Measurements from ENCODE around the gene SEC24C. TPM values are rescaled to one million over a fixed set of nuclear protein-coding genes. Genes with fewer than 3 reads are reported as not detected.

SEC24C gene
- total RNA-seq, 1 experiment from 2014 or later, result 61.3 TPM

GRCh38 chr10:73799899-73800559 is 55.9 kb downstream of the SEC24C start:
- no peak for DNase-seq (ENCODE audit: low read depth, low spot score)
- in situ Hi-C loops (cut with HindIII; ENCODE audit: low pct_unique_long_range_greater_than_20kb, low sequenced_read_pairs), result no loop called here

- in situ Hi-C loops (cut with HindIII; ENCODE audit: low pct_unique_long_range_greater_than_20kb, low sequenced_read_pairs), result no loop called here
- no peak for DNase-seq (ENCODE audit: low read depth, low spot score)
Observed at GRCh38 chr10:73800560-73801252, 56.5 kb downstream of the SEC24C start.

GRCh38 chr10:73801253-73801590 is 57.0 kb downstream of the SEC24C start:
- DNase-seq (ENCODE audit: low read depth, low spot score), result no peak
- in situ Hi-C loops (cut with HindIII; ENCODE audit: low pct_unique_long_range_greater_than_20kb, low sequenced_read_pairs), result no loop called here

- DNase-seq (ENCODE audit: low read depth, low spot score), result no peak
- in situ Hi-C loops (cut with HindIII; ENCODE audit: low pct_unique_long_range_greater_than_20kb, low sequenced_read_pairs), result no loop called here
Observed at GRCh38 chr10:73802276-73802991, 58.3 kb downstream of the SEC24C start.

GRCh38 chr10:73803680-73804286 is 59.6 kb downstream of the SEC24C start:
- no peak for DNase-seq (ENCODE audit: low read depth, low spot score)
- in situ Hi-C loops (cut with HindIII; ENCODE audit: low pct_unique_long_range_greater_than_20kb, low sequenced_read_pairs), result no loop called here

GRCh38 chr10:73806176-73806950 is 62.2 kb downstream of the SEC24C start:
- DNase-seq (ENCODE audit: low read depth, low spot score), result no peak
- in situ Hi-C loops (cut with HindIII; ENCODE audit: low pct_unique_long_range_greater_than_20kb, low sequenced_read_pairs), result no loop called here

- no peak for DNase-seq (ENCODE audit: low read depth, low spot score)
- in situ Hi-C loops (cut with HindIII; ENCODE audit: low pct_unique_long_range_greater_than_20kb, low sequenced_read_pairs), result no loop called here
Observed at GRCh38 chr10:73807471-73807870, 63.3 kb downstream of the SEC24C start.

- DNase-seq (ENCODE audit: low read depth, low spot score), result no peak
- in situ Hi-C loops (cut with HindIII; ENCODE audit: low pct_unique_long_range_greater_than_20kb, low sequenced_read_pairs), result no loop called here
Observed at GRCh38 chr10:73808021-73808815, 64.0 kb downstream of the SEC24C start.

- DNase-seq (ENCODE audit: low read depth, low spot score), result no peak
- in situ Hi-C loops (cut with HindIII; ENCODE audit: low pct_unique_long_range_greater_than_20kb, low sequenced_read_pairs), result no loop called here
Observed at GRCh38 chr10:73809061-73809818, 65.1 kb downstream of the SEC24C start.

GRCh38 chr10:73810358-73810734 is 66.2 kb downstream of the SEC24C start:
- in situ Hi-C loops (cut with HindIII; ENCODE audit: low pct_unique_long_range_greater_than_20kb, low sequenced_read_pairs), result no loop called here
- DNase-seq (ENCODE audit: low read depth, low spot score), result no peak

GRCh38 chr10:73810735-73811465 is 66.7 kb downstream of the SEC24C start:
- no peak for DNase-seq (ENCODE audit: low read depth, low spot score)
- in situ Hi-C loops (cut with HindIII; ENCODE audit: low pct_unique_long_range_greater_than_20kb, low sequenced_read_pairs), result no loop called here

- in situ Hi-C loops (cut with HindIII; ENCODE audit: low pct_unique_long_range_greater_than_20kb, low sequenced_read_pairs), result no loop called here
- no peak for DNase-seq (ENCODE audit: low read depth, low spot score)
Observed at GRCh38 chr10:73812657-73813056, 68.5 kb downstream of the SEC24C start.

- no peak for DNase-seq (ENCODE audit: low read depth, low spot score)
- in situ Hi-C loops (cut with HindIII; ENCODE audit: low pct_unique_long_range_greater_than_20kb, low sequenced_read_pairs), result no loop called here
Observed at GRCh38 chr10:73813333-73813732, 69.2 kb downstream of the SEC24C start.

- in situ Hi-C loops (cut with HindIII; ENCODE audit: low pct_unique_long_range_greater_than_20kb, low sequenced_read_pairs), result no loop called here
- no peak for DNase-seq (ENCODE audit: low read depth, low spot score)
Observed at GRCh38 chr10:73814276-73814895, 70.2 kb downstream of the SEC24C start.

GRCh38 chr10:73814896-73815718 is 70.9 kb downstream of the SEC24C start:
- in situ Hi-C loops (cut with HindIII; ENCODE audit: low pct_unique_long_range_greater_than_20kb, low sequenced_read_pairs), result no loop called here
- peak; percentile 44 for DNase-seq (ENCODE audit: low read depth, low spot score)
